ENCODE results near the gene ATP8B1.

- TF ChIP-seq, protein P1, sequence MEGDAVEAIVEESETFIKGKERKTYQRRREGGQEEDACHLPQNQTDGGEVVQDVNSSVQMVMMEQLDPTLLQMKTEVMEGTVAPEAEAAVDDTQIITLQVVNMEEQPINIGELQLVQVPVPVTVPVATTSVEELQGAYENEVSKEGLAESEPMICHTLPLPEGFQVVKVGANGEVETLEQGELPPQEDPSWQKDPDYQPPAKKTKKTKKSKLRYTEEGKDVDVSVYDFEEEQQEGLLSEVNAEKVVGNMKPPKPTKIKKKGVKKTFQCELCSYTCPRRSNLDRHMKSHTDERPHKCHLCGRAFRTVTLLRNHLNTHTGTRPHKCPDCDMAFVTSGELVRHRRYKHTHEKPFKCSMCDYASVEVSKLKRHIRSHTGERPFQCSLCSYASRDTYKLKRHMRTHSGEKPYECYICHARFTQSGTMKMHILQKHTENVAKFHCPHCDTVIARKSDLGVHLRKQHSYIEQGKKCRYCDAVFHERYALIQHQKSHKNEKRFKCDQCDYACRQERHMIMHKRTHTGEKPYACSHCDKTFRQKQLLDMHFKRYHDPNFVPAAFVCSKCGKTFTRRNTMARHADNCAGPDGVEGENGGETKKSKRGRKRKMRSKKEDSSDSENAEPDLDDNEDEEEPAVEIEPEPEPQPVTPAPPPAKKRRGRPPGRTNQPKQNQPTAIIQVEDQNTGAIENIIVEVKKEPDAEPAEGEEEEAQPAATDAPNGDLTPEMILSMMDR (conservative IDR thresholded peaks at IDR 0.05; ENCODE audit: low read length), result peak; percentile 75
- no peak for TF ChIP-seq EZH2phosphoT487 (IDR thresholded peaks at IDR 0.05; ENCODE audit: borderline replicate concordance)
Observed at GRCh38 chr18:57630002-57630753, 172.9 kb downstream of the ATP8B1 start.

All from Loucy (cell line).